Coronary artery (tissue), 2 donors: ENCODE measurements around the gene ACOX3.
A peak's percentile ranks its signal among the peaks of the same experiment; 100 is the strongest.

Experiments
- DNase-seq: peaks from one replicate; pipeline ENCODE4 v3.0.0-alpha.2; 2017; ENCODE audit warnings: low spot score
- H3K27ac ChIP-seq, 2 donors: fragments of 200-600 bp; sonication (generic); one replicate each; pipeline ENCODE4 v1.5.1; 2016 to 2019
- H3K4me3 ChIP-seq: fragments of 200-600 bp; sonication (generic); 2 replicates; pipeline ENCODE4 v1.5.1; 2016; ENCODE audit warnings: mild to moderate bottlenecking, moderate library complexity
- CTCF ChIP-seq: fragments of 200-600 bp; sonication (generic); IDR thresholded peaks from one replicate; pipeline ENCODE4 v1.5.1; 2019; ENCODE audit warnings: antibody characterized with exemption

ACOX3 gene

GRCh38 chr4:8434251-8435073 is 6.1 kb downstream of the ACOX3 start:
- no peak for DNase-seq
- H3K4me3 ChIP-seq = no peak overlapping the region
- no peak for TF ChIP-seq CTCF
- H3K27ac ChIP-seq = no peak overlapping the region

- no peak for DNase-seq
- Histone ChIP-seq H3K27ac (no peak overlapping the region), H3K4me3 (no peak overlapping the region)
- TF ChIP-seq CTCF = no peak
These were observed 7.4 kb downstream of the ACOX3 start for GRCh38 chr4:8433136-8433535.

GRCh38 chr4:8431553-8431952 is 9.0 kb downstream of the ACOX3 start:
- no peak for DNase-seq
- no peak for TF ChIP-seq CTCF
- Histone ChIP-seq H3K27ac (no peak overlapping the region), H3K4me3 (no peak overlapping the region)

- peak overlapping the region; percentile 75 to 89 for H3K27ac ChIP-seq
- H3K4me3 ChIP-seq = peak overlapping the region; percentile 81
- DNase-seq = peak; percentile 91
- peak; percentile 26 for TF ChIP-seq CTCF
These were observed 12.0 kb downstream of the ACOX3 start for GRCh38 chr4:8428288-8429097.

- peak overlapping the region; percentile 81 for H3K4me3 ChIP-seq
- no peak for TF ChIP-seq CTCF
- DNase-seq = no peak
- peak overlapping the region; percentile 75 to 89 for H3K27ac ChIP-seq
These were observed 12.7 kb downstream of the ACOX3 start for GRCh38 chr4:8427761-8428287.

- no peak for TF ChIP-seq CTCF
- Histone ChIP-seq H3K27ac (peak overlapping the region in 1 of 2 donors; percentile 89), H3K4me3 (peak overlapping the region; percentile 81)
- no peak for DNase-seq
These were observed 13.3 kb downstream of the ACOX3 start for GRCh38 chr4:8427262-8427661.
